Prostate gland (tissue), 2 donors: ENCODE measurements around the gene STING1.

ENCODE experiments used
- POLR2A ChIP-seq: fragments of 450-650 bp; IDR thresholded peaks from one replicate; pipeline ENCODE4 v1.6.1; 2016; ENCODE audit warnings: antibody characterized with exemption, mild to moderate bottlenecking
- POLR2AphosphoS5 ChIP-seq: sonication (generic); formaldehyde crosslinking; IDR thresholded peaks from one replicate; pipeline ENCODE4 v1.6.1; 2017; ENCODE audit warnings: antibody characterized with exemption
- TF ChIP-seq, protein P1 (sequence below), 4 experiments: fragments of 200-600 bp in 2 of 4; fragments of 450-650 bp in 2 of 4; sonication (generic) in 2 of 4; IDR thresholded peaks; 1 replicate in 3 of 4; 2 replicates in 1 of 4; pipeline ENCODE4 v1.5.1; 2016 to 2019; ENCODE audit warnings: antibody characterized with exemption in 4 of 4, mild to moderate bottlenecking in 2 of 4, moderate library complexity in 2 of 4

- TF ChIP-seq, protein P1, sequence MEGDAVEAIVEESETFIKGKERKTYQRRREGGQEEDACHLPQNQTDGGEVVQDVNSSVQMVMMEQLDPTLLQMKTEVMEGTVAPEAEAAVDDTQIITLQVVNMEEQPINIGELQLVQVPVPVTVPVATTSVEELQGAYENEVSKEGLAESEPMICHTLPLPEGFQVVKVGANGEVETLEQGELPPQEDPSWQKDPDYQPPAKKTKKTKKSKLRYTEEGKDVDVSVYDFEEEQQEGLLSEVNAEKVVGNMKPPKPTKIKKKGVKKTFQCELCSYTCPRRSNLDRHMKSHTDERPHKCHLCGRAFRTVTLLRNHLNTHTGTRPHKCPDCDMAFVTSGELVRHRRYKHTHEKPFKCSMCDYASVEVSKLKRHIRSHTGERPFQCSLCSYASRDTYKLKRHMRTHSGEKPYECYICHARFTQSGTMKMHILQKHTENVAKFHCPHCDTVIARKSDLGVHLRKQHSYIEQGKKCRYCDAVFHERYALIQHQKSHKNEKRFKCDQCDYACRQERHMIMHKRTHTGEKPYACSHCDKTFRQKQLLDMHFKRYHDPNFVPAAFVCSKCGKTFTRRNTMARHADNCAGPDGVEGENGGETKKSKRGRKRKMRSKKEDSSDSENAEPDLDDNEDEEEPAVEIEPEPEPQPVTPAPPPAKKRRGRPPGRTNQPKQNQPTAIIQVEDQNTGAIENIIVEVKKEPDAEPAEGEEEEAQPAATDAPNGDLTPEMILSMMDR (IDR thresholded peaks at IDR 0.05), result no peak
- TF ChIP-seq POLR2A, result no peak
- TF ChIP-seq POLR2AphosphoS5, result peak; percentile 79
Observed at GRCh38 chr5:139445325-139446170, 37.0 kb downstream of the STING1 start.
